WTC11 (cell line): Measurements from ENCODE around the gene C6orf132. TPM values are rescaled to one million over a fixed set of nuclear protein-coding genes. Genes with fewer than 3 reads are reported as not detected.

Experiments used
- ATAC-seq: fragments of 200-7000 bp; cut with Tn5 transposase; 2 replicates; pipeline ENCODE4 v1.10.0; 2021; ENCODE audit warnings: mild to moderate bottlenecking, moderate library complexity
- CTCF ChIA-PET: fragments of 300-600 bp; sonication (Branson Sonifier 250); formaldehyde crosslinking; loops from one replicate; lab custom pipeline; 2021; ENCODE audit warnings: antibody characterized with exemption; lab: Charles Lee
- POLR2A ChIA-PET: fragments of 350-600 bp; sonication (Branson Sonifier 250); formaldehyde crosslinking; loops from one replicate; lab custom pipeline; 2021; ENCODE audit warnings: antibody characterized with exemption; lab: Charles Lee
- DNase-seq: peaks from one replicate; pipeline ENCODE4 v3.0.0; 2021; ENCODE audit warnings: low spot score
- H3K27ac Mint-ChIP-seq: 2 replicates; pipeline ENCODE4 v1.8.0; 2021; ENCODE audit warnings: mixed read lengths
- H3K27me3 Mint-ChIP-seq: 2 replicates; pipeline ENCODE4 v1.8.0; 2021; ENCODE audit warnings: low read depth, mild to moderate bottlenecking, moderate library complexity, mixed read lengths
- H3K36me3 Mint-ChIP-seq: 2 replicates; pipeline ENCODE4 v1.8.0; 2021; ENCODE audit warnings: mixed read lengths
- H3K4me1 Mint-ChIP-seq: 2 replicates; pipeline ENCODE4 v1.8.0; 2022; ENCODE audit warnings: mixed read lengths
- H3K4me3 Mint-ChIP-seq: 2 replicates; pipeline ENCODE4 v1.8.0; 2021; ENCODE audit warnings: mild to moderate bottlenecking, moderate library complexity, mixed read lengths
- H3K9me3 Mint-ChIP-seq: 2 replicates; pipeline ENCODE4 v1.8.0; 2021; ENCODE audit warnings: mixed read lengths
- ATF2 ChIP-seq: sonication (generic); formaldehyde crosslinking; IDR thresholded peaks from 2 replicates; pipeline ENCODE4 v1.8.1; 2022; ENCODE audit warnings: low read depth, missing genetic modification reagents, borderline replicate concordance
- CREB1 ChIP-seq: sonication (generic); formaldehyde crosslinking; IDR thresholded peaks from 2 replicates; pipeline ENCODE4 v1.8.0; 2023; ENCODE audit warnings: mild to moderate bottlenecking, missing genetic modification reagents
- CREM ChIP-seq: sonication (generic); formaldehyde crosslinking; IDR thresholded peaks from 2 replicates; pipeline ENCODE4 v1.8.1; 2022; ENCODE audit warnings: mild to moderate bottlenecking, missing genetic modification reagents, moderate library complexity
- CTCF ChIP-seq: fragments of 200-600 bp; IDR thresholded peaks from 2 replicates; pipeline ENCODE4 v1.8.0; 2022; ENCODE audit warnings: antibody characterized with exemption
- ETV6 ChIP-seq: sonication (generic); formaldehyde crosslinking; IDR thresholded peaks from 2 replicates; pipeline ENCODE4 v1.8.1; 2022; ENCODE audit warnings: mild to moderate bottlenecking, missing genetic modification reagents
- HMGXB4 ChIP-seq: sonication (generic); formaldehyde crosslinking; IDR thresholded peaks from 2 replicates; pipeline ENCODE4 v1.8.1; 2023; ENCODE audit warnings: mild to moderate bottlenecking, moderate library complexity, missing genetic modification reagents
- MAX ChIP-seq: sonication (generic); formaldehyde crosslinking; IDR thresholded peaks from 2 replicates; pipeline ENCODE4 v1.8.0; 2022; ENCODE audit warnings: mild to moderate bottlenecking, missing genetic modification reagents
- NFATC4 ChIP-seq: fragments of 250-450 bp; sonication (Bioruptor Pico); IDR thresholded peaks from 2 replicates; pipeline ENCODE4 v1.9.0; 2021; ENCODE audit warnings: mild to moderate bottlenecking
- NR2C2 ChIP-seq: sonication (generic); formaldehyde crosslinking; IDR thresholded peaks from 2 replicates; pipeline ENCODE4 v1.8.0; 2022; ENCODE audit warnings: mild to moderate bottlenecking, missing genetic modification reagents
- OVOL2 ChIP-seq: fragments of 250-450 bp; sonication (Bioruptor Pico); IDR thresholded peaks from 2 replicates; pipeline ENCODE4 v1.9.0; 2021; ENCODE audit warnings: mild to moderate bottlenecking, borderline replicate concordance
- PREB ChIP-seq: sonication (generic); formaldehyde crosslinking; IDR thresholded peaks from 2 replicates; pipeline ENCODE4 v1.8.1; 2022; ENCODE audit warnings: mild to moderate bottlenecking, missing genetic modification reagents, moderate library complexity, borderline replicate concordance
- SOX15 ChIP-seq: fragments of 250-450 bp; sonication (Bioruptor Pico); IDR thresholded peaks from 2 replicates; pipeline ENCODE4 v1.9.0; 2021; ENCODE audit warnings: mild to moderate bottlenecking
- TEAD1 ChIP-seq: sonication (generic); formaldehyde crosslinking; IDR thresholded peaks from 2 replicates; pipeline ENCODE4 v1.8.0; 2022; ENCODE audit warnings: mild to moderate bottlenecking, missing genetic modification reagents
- USF2 ChIP-seq: sonication (generic); formaldehyde crosslinking; IDR thresholded peaks from 2 replicates; pipeline ENCODE4 v1.8.1; 2023; ENCODE audit warnings: mild to moderate bottlenecking, missing genetic modification reagents, moderate library complexity
- ZNF121 ChIP-seq: sonication (generic); formaldehyde crosslinking; IDR thresholded peaks from 2 replicates; pipeline ENCODE4 v1.8.0; 2023; ENCODE audit warnings: missing genetic modification reagents
- ZNF219 ChIP-seq: sonication (generic); formaldehyde crosslinking; IDR thresholded peaks from 2 replicates; pipeline ENCODE4 v1.8.0; 2023; ENCODE audit warnings: missing genetic modification reagents, mild to moderate bottlenecking, borderline replicate concordance
- ZNF396 ChIP-seq: fragments of 250-450 bp; sonication (Bioruptor Pico); IDR thresholded peaks from 2 replicates; pipeline ENCODE4 v1.8.0; 2021; ENCODE audit warnings: mild to moderate bottlenecking, moderate library complexity, borderline replicate concordance
- ZNF423 ChIP-seq: fragments of 250-450 bp; sonication (Bioruptor Pico); IDR thresholded peaks from 2 replicates; pipeline ENCODE4 v2.1.2; 2022; ENCODE audit warnings: mild to moderate bottlenecking, moderate library complexity
- ZNF671 ChIP-seq: fragments of 250-450 bp; sonication (Bioruptor Pico); IDR thresholded peaks from 2 replicates; pipeline ENCODE4 v1.8.0; 2021; ENCODE audit warnings: mild to moderate bottlenecking
- ZSCAN18 ChIP-seq: fragments of 250-450 bp; sonication (Bioruptor Pico); IDR thresholded peaks from 2 replicates; pipeline ENCODE4 v2.1.2; 2022; ENCODE audit warnings: mild to moderate bottlenecking, moderate library complexity
- total RNA-seq: library from RNA; stranded (reverse); gene quantifications from 3 replicates; pipeline ENCODE4 v1.2.3, GENCODE V29; 2021

Gene C6orf132
- total RNA-seq, 1 experiment from 2014 or later = 52.6 TPM

GRCh38 chr6:42179945-42180313 is 37.5 kb upstream of the C6orf132 start (continued):
- no peak for TF ChIP-seq ZNF396 (CRISPR knock-in tag)
- no peak for TF ChIP-seq ZNF671
- TF ChIP-seq ZNF219 (CRISPR knock-in tag) = no peak

GRCh38 chr6:42179261-42179944 is 37.0 kb upstream of the C6orf132 start:
- ATAC-seq (no peak), DNase-seq (no peak)
- Mint-ChIP-seq H3K27ac (no peak overlapping the region), H3K9me3 (no peaks in the 10 kb centered on the region), H3K4me1 (peaks cover 56% of the 10 kb centered on the region), H3K36me3 (no peaks in the 10 kb centered on the region; the same call in 1 of the 2 replicates), H3K27me3 (no peaks in the 10 kb centered on the region; the same call in 1 of the 2 replicates), H3K4me3 (peak overlapping the region; percentile 86)
- no peak for TF ChIP-seq ZNF121
- no peak for TF ChIP-seq ZNF423
- no peak for TF ChIP-seq CTCF
- TF ChIP-seq USF2 (CRISPR knock-in tag) = no peak
- TF ChIP-seq NFATC4 (CRISPR knock-in tag) = no peak
- TF ChIP-seq OVOL2 (CRISPR knock-in tag) = no peak
- no peak for TF ChIP-seq CREM (CRISPR knock-in tag)
- no peak for TF ChIP-seq SOX15 (CRISPR knock-in tag)
- no peak for TF ChIP-seq NR2C2 (CRISPR knock-in tag)
- TF ChIP-seq CREB1 (CRISPR knock-in tag) = no peak
- no peak for TF ChIP-seq ATF2 (CRISPR knock-in tag)
- TF ChIP-seq TEAD1 (CRISPR knock-in tag) = no peak
- ChIA-PET POLR2A (no interaction called here), CTCF (interaction anchor here (1.1 to 1.9 kb wide), 3 partner anchors 12 to 75 kb away, joined by 3 to 6 read pairs (median 4); no protein-coding TSS in a partner anchor)

- POLR2A ChIA-PET = interaction anchor here (0.5 to 0.8 kb wide), 3 partner anchors 12 to 33 kb away, joined by 3 to 5 read pairs (median 3); no protein-coding TSS in a partner anchor
- Mint-ChIP-seq H3K36me3 (no peaks in the 10 kb centered on the region; the same call in 1 of the 2 replicates), H3K4me3 (peak overlapping the region; percentile 86), H3K27me3 (peaks cover 5% of the 10 kb centered on the region), H3K27ac (peak overlapping the region; percentile 76), H3K4me1 (peaks cover 50% of the 10 kb centered on the region), H3K9me3 (no peaks in the 10 kb centered on the region)
- ATAC-seq (peak; percentile 92), DNase-seq (peak; percentile 92)
- CTCF ChIA-PET = interaction anchor here (1.1 to 3.6 kb wide), 7 partner anchors 9 to 128 kb away, joined by 3 to 20 read pairs (median 7); partner anchors contain the start of gene TAF8
- TF ChIP-seq MAX (CRISPR knock-in tag) (peak; percentile 69), PREB (CRISPR knock-in tag) (no peak), ZSCAN18 (CRISPR knock-in tag) (no peak), HMGXB4 (CRISPR knock-in tag) (0 out of 2 replicates have a peak, but pooled peaks have one; percentile 12), CTCF (no peak), ETV6 (CRISPR knock-in tag) (0 out of 2 replicates have a peak, but pooled peaks have one; percentile 15)
Observed at GRCh38 chr6:42177514-42178364, 35.3 kb upstream of the C6orf132 start.
